ENCODE data around the gene NBL1. TPM values are rescaled to one million over a fixed set of nuclear protein-coding genes. Genes with fewer than 3 reads are reported as not detected.

Gene NBL1
- total and polyA plus RNA-seq, 2 of the 4 experiments (the other 2 are of a cell fraction): 14.0 to 54.2 TPM

- no TSS peak for BruUV-seq (replicated peaks)
- CTCF ChIA-PET: no interaction called here
Observed at GRCh38 chr1:19613171-19613703, 30.9 kb upstream of the NBL1 start.

More at GRCh38 chr1:19613171-19613703, 30.9 kb upstream of the NBL1 start:
- no peak overlapping the region for H2BK20ac ChIP-seq (ENCODE audit: low read depth, low read length)
- no peak overlapping the region for H3K27ac ChIP-seq (ENCODE audit: insufficient read depth, low read length)
- H2BK5ac ChIP-seq (ENCODE audit: low read depth, low read length, poor library complexity, severe bottlenecking): no peak overlapping the region
- no peak for DNase-seq
- no peaks in the 10 kb centered on the region for H3K27me3 ChIP-seq (ENCODE audit: control insufficient read depth, insufficient read depth, low read length)
- H4K91ac ChIP-seq (ENCODE audit: insufficient read depth, low read depth, low read length): no peak overlapping the region
- no peaks in the 10 kb centered on the region for H3K9me3 ChIP-seq (ENCODE audit: control insufficient read depth, insufficient read depth, low read length)
- H3K9ac ChIP-seq (ENCODE audit: low read depth, low read length): no peak overlapping the region
- POLR2A ChIA-PET (ENCODE audit: unreplicated experiment): no interaction called here
- no peak overlapping the region for H3K4me3 ChIP-seq (ENCODE audit: insufficient read depth, low read depth, low read length)
- dilution Hi-C loops (cut with HindIII; ENCODE audit: low sequenced_read_pairs, unreplicated experiment): no loop called here
- H2AK9ac ChIP-seq (replicated peaks; ENCODE audit: low read depth, low read length, poor library complexity): no peak overlapping the region
- no peak overlapping the region for H2BK120ac ChIP-seq (ENCODE audit: low read depth, low read length)
- 89% methylated on average over 4 of the region's 7 CpGs; no CpG with 5 or more reads in 1 of the 2 experiments for WGBS, 2 experiments (ENCODE audit: extremely low coverage in 2 of 2, insufficient read length in 1 of 2)
- H4K20me1 ChIP-seq (ENCODE audit: insufficient read depth, low read length): peaks cover 37% of the 10 kb centered on the region
- peaks cover 6% of the 10 kb centered on the region; the same call in 1 of the 2 replicates for H3K9me1 ChIP-seq (ENCODE audit: insufficient read depth, low read length)
- no peak overlapping the region for H3K4me2 ChIP-seq (ENCODE audit: low read depth, low read length)
- TF ChIP-seq BHLHE40 (IDR thresholded peaks at IDR 0.05; ENCODE audit: low read depth, low read length): no peak
- H3K4me1 ChIP-seq (ENCODE audit: control insufficient read depth, insufficient read depth, low read length): peaks cover 10% of the 10 kb centered on the region
- H3K36me3 ChIP-seq (ENCODE audit: control insufficient read depth, insufficient read depth, low read length): peaks cover 4% of the 10 kb centered on the region; the same call in 1 of the 2 replicates
- no peak overlapping the region for H3K56ac ChIP-seq (ENCODE audit: extremely low read depth, insufficient read depth, low read length)
- no peak for ATAC-seq (ENCODE audit: low read depth)
- no peak overlapping the region for H3K14ac ChIP-seq (replicated peaks; ENCODE audit: low read depth, low read length)
- H3K4ac ChIP-seq (ENCODE audit: low read depth, low read length): no peak overlapping the region
- no peak overlapping the region for H3K18ac ChIP-seq (ENCODE audit: low read depth, low read length)
- no peak overlapping the region for H4K8ac ChIP-seq (ENCODE audit: low read depth in 2 of 2, low read length in 2 of 2)
- no peak overlapping the region for H2AFZ ChIP-seq (replicated peaks; ENCODE audit: low read length, poor library complexity)
- in situ Hi-C loops (cut with MboI; ENCODE audit: low sequenced_read_pairs): no loop called here
- no peak overlapping the region for H3K23ac ChIP-seq (ENCODE audit: low read depth, low read length)
- H2AK5ac ChIP-seq (ENCODE audit: low read depth, low read length): no peak overlapping the region
- intact Hi-C loops (cut with micrococcal nuclease): no loop called here
- H2BK15ac ChIP-seq (ENCODE audit: low read depth, low read length): no peak overlapping the region
- H3K79me1 ChIP-seq (ENCODE audit: low read depth in 1 of 2, low read length in 2 of 2): peaks cover 37 to 58% of the 10 kb centered on the region in 2 experiments
- no peak overlapping the region for H4K5ac ChIP-seq (ENCODE audit: low read depth, low read length)

Measured in IMR-90 (cell line).